ENCODE results near the gene PITX2. TPM values are rescaled to one million over a fixed set of nuclear protein-coding genes. Genes with fewer than 3 reads are reported as not detected.
A peak's percentile ranks its signal among the peaks of the same experiment; 100 is the strongest.

Gene PITX2
- total RNA-seq, 6 donors from 2014 or later, result 0.30 TPM; not detected in 5

- DNase-seq (no peak), ATAC-seq (ENCODE audit: low FRiP score in 2 of 2) (no peak)
- peaks cover 0 to 10% (median 2%) of the 10 kb centered on the region in 4 donors for H3K9me3 ChIP-seq
- no peak overlapping the region for H3K4me3 ChIP-seq
- no peak overlapping the region for H3K27ac ChIP-seq
- H3K4me1 ChIP-seq, result no peaks in the 10 kb centered on the region
- no peaks in the 10 kb centered on the region for H3K36me3 ChIP-seq
- TF ChIP-seq, protein P1, sequence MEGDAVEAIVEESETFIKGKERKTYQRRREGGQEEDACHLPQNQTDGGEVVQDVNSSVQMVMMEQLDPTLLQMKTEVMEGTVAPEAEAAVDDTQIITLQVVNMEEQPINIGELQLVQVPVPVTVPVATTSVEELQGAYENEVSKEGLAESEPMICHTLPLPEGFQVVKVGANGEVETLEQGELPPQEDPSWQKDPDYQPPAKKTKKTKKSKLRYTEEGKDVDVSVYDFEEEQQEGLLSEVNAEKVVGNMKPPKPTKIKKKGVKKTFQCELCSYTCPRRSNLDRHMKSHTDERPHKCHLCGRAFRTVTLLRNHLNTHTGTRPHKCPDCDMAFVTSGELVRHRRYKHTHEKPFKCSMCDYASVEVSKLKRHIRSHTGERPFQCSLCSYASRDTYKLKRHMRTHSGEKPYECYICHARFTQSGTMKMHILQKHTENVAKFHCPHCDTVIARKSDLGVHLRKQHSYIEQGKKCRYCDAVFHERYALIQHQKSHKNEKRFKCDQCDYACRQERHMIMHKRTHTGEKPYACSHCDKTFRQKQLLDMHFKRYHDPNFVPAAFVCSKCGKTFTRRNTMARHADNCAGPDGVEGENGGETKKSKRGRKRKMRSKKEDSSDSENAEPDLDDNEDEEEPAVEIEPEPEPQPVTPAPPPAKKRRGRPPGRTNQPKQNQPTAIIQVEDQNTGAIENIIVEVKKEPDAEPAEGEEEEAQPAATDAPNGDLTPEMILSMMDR (IDR thresholded peaks at IDR 0.05), result no peak
- TF ChIP-seq POLR2AphosphoS5 (IDR thresholded peaks at IDR 0.05), result no peak
- no peak for TF ChIP-seq EP300 (IDR thresholded peaks at IDR 0.05)
- no peak for TF ChIP-seq POLR2A (IDR thresholded peaks at IDR 0.05)
- H3K27me3 ChIP-seq, result no peaks in the 10 kb centered on the region
Measured at GRCh38 chr4:110597582-110597981, 25.3 kb downstream of the PITX2 start.

DNA sequence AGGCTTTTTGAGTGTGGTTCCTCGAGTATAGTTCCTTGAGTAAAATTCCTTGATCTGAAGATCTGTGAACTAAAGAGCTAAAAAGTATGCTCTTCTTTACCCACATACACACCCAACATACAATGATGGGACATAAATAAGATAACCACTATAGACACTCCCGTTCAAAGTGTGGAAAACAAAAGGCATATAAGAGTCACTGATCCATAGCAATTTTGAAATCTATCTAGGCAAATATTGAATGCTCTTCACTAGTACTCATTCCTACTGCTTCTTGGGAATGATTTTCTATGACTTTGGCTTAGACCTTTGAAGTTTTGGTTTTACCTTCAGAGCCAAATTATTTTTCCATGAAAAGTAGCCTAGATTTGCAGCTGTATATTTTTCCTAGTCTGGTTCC lies 26.4 kb downstream of the PITX2 start:
- no peak overlapping the region for H3K27ac ChIP-seq
- 90 to 96% methylated on average over 2 of the region's 2 CpGs for WGBS, 2 donors
- no peaks in the 10 kb centered on the region for H3K4me1 ChIP-seq
- ATAC-seq (ENCODE audit: low FRiP score in 2 of 2) (no peak), DNase-seq (no peak)
- H3K9me3 ChIP-seq, result peaks cover 0 to 10% (median 2%) of the 10 kb centered on the region in 4 donors
- no peak overlapping the region for H3K4me3 ChIP-seq
- H3K36me3 ChIP-seq, result no peaks in the 10 kb centered on the region
- no peaks in the 10 kb centered on the region for H3K27me3 ChIP-seq
- TF ChIP-seq POLR2AphosphoS5 (IDR thresholded peaks at IDR 0.05) (no peak), POLR2A (IDR thresholded peaks at IDR 0.05) (no peak), EP300 (IDR thresholded peaks at IDR 0.05) (no peak)
- TF ChIP-seq, protein P1 (IDR thresholded peaks at IDR 0.05), result no peak

DNA sequence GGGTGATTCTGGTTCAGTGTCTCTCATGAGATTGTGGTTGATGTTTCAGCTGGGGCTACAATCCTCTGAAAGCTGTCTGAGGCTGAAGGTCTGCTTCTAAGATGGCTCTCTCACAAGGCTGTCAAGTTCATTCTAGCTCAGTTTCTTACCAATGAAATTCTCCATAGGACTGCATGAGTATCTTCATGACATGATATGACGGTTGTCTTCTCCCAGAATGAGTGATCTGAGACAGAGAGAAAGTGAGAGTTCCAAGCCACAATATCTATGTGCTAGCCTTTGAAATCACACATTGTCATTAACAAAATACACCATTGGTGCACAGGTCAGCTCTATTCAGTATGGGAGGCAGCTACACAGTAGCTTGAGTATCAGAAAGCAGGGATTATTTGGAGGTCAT lies 27.3 kb downstream of the PITX2 start:
- Histone ChIP-seq H3K36me3 (no peaks in the 10 kb centered on the region), H3K9me3 (peaks cover 0 to 10% (median 2%) of the 10 kb centered on the region in 4 donors), H3K4me1 (no peaks in the 10 kb centered on the region), H3K27ac (no peak overlapping the region), H3K27me3 (no peaks in the 10 kb centered on the region), H3K4me3 (no peak overlapping the region)
- TF ChIP-seq POLR2A (IDR thresholded peaks at IDR 0.05) (no peak), POLR2AphosphoS5 (IDR thresholded peaks at IDR 0.05) (no peak), EP300 (IDR thresholded peaks at IDR 0.05) (no peak)
- TF ChIP-seq, protein P1 (IDR thresholded peaks at IDR 0.05), result no peak
- no peak for ATAC-seq (ENCODE audit: low FRiP score in 2 of 2)
- WGBS, 2 donors, result 86 to 88% methylated on average over 1 of the region's 1 CpG
- no peak for DNase-seq

DNA sequence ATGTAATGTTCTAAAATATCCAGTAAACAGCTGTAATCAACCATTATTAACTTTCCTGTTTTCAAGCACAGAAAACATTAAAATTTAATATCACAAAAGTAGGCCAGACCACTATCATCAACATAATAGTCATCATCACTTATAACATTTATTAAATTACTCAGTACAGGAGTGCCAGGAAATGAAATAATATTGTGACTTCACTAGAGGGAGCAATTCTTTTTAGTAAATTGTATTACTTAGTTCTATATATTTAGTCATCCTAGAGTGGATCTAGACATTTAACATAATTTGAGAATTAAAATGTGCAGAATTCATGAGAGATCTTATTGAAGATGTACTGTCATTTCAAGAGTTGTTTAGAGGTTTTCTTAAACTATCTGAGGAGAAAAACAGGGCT lies 33.6 kb downstream of the PITX2 start:
- no peak for ATAC-seq (ENCODE audit: low FRiP score in 2 of 2)
- TF ChIP-seq, protein P1 (IDR thresholded peaks at IDR 0.05), result no peak
- TF ChIP-seq POLR2A (IDR thresholded peaks at IDR 0.05) (no peak), POLR2AphosphoS5 (IDR thresholded peaks at IDR 0.05) (no peak)
- Histone ChIP-seq H3K4me3 (no peak overlapping the region), H3K36me3 (no peaks in the 10 kb centered on the region), H3K27ac (no peak overlapping the region), H3K9me3 (no peaks in the 10 kb centered on the region), H3K4me1 (no peaks in the 10 kb centered on the region), H3K27me3 (no peaks in the 10 kb centered on the region)
- no peak for DNase-seq

DNA sequence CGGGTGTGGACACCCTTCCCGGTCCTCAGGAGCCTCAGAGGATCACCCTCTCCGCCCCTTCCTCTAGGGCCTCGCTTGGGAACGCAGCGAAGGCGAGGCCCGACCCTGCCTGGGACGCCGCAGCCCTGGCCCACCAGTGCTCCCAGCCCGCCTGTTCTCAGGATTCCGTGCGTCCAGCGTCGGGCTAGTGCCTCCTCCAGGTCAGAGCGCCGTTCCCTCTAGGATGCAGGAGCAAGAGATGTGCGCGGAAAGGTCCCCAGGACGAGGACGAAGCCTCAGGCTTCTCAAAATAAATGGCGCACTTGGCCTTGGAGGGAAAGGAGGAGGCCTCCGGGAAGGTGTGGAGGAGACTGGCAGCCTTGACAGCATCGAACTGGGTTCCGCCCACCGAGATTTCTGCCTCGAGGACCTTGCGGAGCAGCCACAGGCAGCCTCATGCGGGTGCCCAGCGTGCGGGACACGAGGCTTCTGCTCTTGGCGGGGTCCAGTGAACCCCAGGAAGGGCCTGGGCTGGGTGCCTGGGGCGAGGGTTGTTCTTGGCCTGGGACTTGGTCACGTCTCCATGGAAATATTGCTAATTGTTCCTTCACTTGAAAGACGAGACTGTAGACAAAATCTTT lies 35.1 kb downstream of the PITX2 start:
- no peaks in the 10 kb centered on the region for H3K27me3 ChIP-seq
- H3K4me3 ChIP-seq, result no peak overlapping the region
- DNase-seq, result peak in 1 of 2 donors; percentile 55
- WGBS, 2 donors, result 92% methylated on average over 28 to 36 of the region's 36 CpGs
- H3K4me1 ChIP-seq, result no peaks in the 10 kb centered on the region
- ATAC-seq (ENCODE audit: low FRiP score in 2 of 2), result peak in 1 of 2 donors; percentile 16
- no peaks in the 10 kb centered on the region for H3K9me3 ChIP-seq
- TF ChIP-seq POLR2AphosphoS5 (IDR thresholded peaks at IDR 0.05) (no peak), POLR2A (IDR thresholded peaks at IDR 0.05) (no peak), EP300 (IDR thresholded peaks at IDR 0.05) (no peak)
- TF ChIP-seq, protein P1 (IDR thresholded peaks at IDR 0.05), result no peak
- no peak overlapping the region for H3K27ac ChIP-seq
- H3K36me3 ChIP-seq, result no peaks in the 10 kb centered on the region

Data from upper lobe of left lung (tissue), 6 donors.